Lower leg skin (tissue), 4 donors: Measurements from ENCODE around the gene PLXDC2. TPM values are rescaled to one million over a fixed set of nuclear protein-coding genes. Genes with fewer than 3 reads are reported as not detected.

Experiments
- DNase-seq, 2 donors: peaks; one replicate each; pipeline ENCODE4 v3.0.0-alpha.2; 2019; ENCODE audit warnings: low spot score in 2 of 2
- H3K4me3 ChIP-seq: fragments of 200-600 bp; sonication (generic); 2 replicates; pipeline ENCODE4 v1.5.1; 2017; ENCODE audit warnings: mild to moderate bottlenecking, low read depth; ENCODE audit not compliant: poor library complexity, severe bottlenecking
- CTCF ChIP-seq, 3 donors: fragments of 450-650 bp; IDR thresholded peaks; one replicate each; pipeline ENCODE4 v1.5.1; 2016; ENCODE audit warnings: antibody characterized with exemption in 3 of 3, mild to moderate bottlenecking in 3 of 3, moderate library complexity in 2 of 3
- POLR2A ChIP-seq, 2 donors: fragments of 450-650 bp; IDR thresholded peaks; one replicate each; pipeline ENCODE4 v1.6.1; 2016 to 2017; ENCODE audit warnings: antibody characterized with exemption in 2 of 2, mild to moderate bottlenecking in 1 of 2, moderate library complexity in 1 of 2
- whole genome bisulfite sequencing, 2 donors: methylation state at CpG; one replicate each; pipeline ENCODE4 v1.1.5; 2018; 5-methylcytosine and 5-hydroxymethylcytosine counted together
- intact Hi-C: fragments of 100-400 bp; cut with DNase I; formaldehyde crosslinking; loops from one replicate; pipeline ENCODE4 v1.15.0; 2023; ENCODE audit warnings: low total_unique reads
- total RNA-seq, 4 donors: library from RNA; depleted of rRNA; stranded (reverse); fragments of >200 nt; gene quantifications; one replicate each; pipeline ENCODE4 v1.1.0, GENCODE V29; 2016

PLXDC2 gene
- total RNA-seq, 4 donors from 2014 or later, result 75.3 to 113 (median 95.3) TPM

- no peak for TF ChIP-seq CTCF (IDR thresholded peaks at IDR 0.05)
- no peak for TF ChIP-seq POLR2A (IDR thresholded peaks at IDR 0.05)
- intact Hi-C loops, result loop anchor here (1.0 kb wide), 1 partner anchor 14 kb away; no protein-coding TSS in a partner anchor
- DNase-seq, result no peak
- no peak overlapping the region for H3K4me3 ChIP-seq
- WGBS, 2 donors, result 48 to 63% methylated on average over 4 of the region's 4 CpGs
Measured at GRCh38 chr10:19931894-19932590, 115.8 kb downstream of the PLXDC2 start.

- DNase-seq, result no peak
- WGBS, 2 donors, result 64 to 71% methylated on average over 5 of the region's 5 CpGs
- H3K4me3 ChIP-seq, result no peak overlapping the region
- intact Hi-C loops, result no loop called here
- TF ChIP-seq CTCF (IDR thresholded peaks at IDR 0.05) (no peak), POLR2A (IDR thresholded peaks at IDR 0.05) (no peak)
Measured at GRCh38 chr10:19932806-19933371, 116.7 kb downstream of the PLXDC2 start.

GRCh38 chr10:19933772-19934171 is 117.5 kb downstream of the PLXDC2 start:
- 97% methylated on average over 3 of the region's 3 CpGs for WGBS, 2 donors
- intact Hi-C loops, result no loop called here
- no peak for DNase-seq
- H3K4me3 ChIP-seq, result no peak overlapping the region
- TF ChIP-seq POLR2A (IDR thresholded peaks at IDR 0.05), result no peak
- TF ChIP-seq CTCF (IDR thresholded peaks at IDR 0.05), result no peak

- DNase-seq, result no peak
- H3K4me3 ChIP-seq, result no peak overlapping the region
- TF ChIP-seq CTCF (IDR thresholded peaks at IDR 0.05) (no peak), POLR2A (IDR thresholded peaks at IDR 0.05) (no peak)
- intact Hi-C loops, result no loop called here
- 44 to 57% methylated on average over 3 of the region's 3 CpGs for WGBS, 2 donors
Measured at GRCh38 chr10:19935176-19935575, 118.9 kb downstream of the PLXDC2 start.

GRCh38 chr10:19936289-19936688 is 120.1 kb downstream of the PLXDC2 start:
- no peak for TF ChIP-seq CTCF (IDR thresholded peaks at IDR 0.05)
- TF ChIP-seq POLR2A (IDR thresholded peaks at IDR 0.05), result no peak
- intact Hi-C loops, result no loop called here
- no peak overlapping the region for H3K4me3 ChIP-seq
- DNase-seq, result no peak
- WGBS, 2 donors, result 94 to 97% methylated on average over 2 of the region's 2 CpGs
